Glutamatergic neuron (in vitro differentiated cells): ENCODE data around the gene CTSZ. TPM values are rescaled to one million over a fixed set of nuclear protein-coding genes. Genes with fewer than 3 reads are reported as not detected.

ENCODE experiments used
- DNase-seq: peaks from one replicate; pipeline ENCODE4 v3.0.0; 2022
- H3K27ac Mint-ChIP-seq: one replicate; pipeline ENCODE4 v1.8.0; 2020; ENCODE audit warnings: mild to moderate bottlenecking, mixed read lengths, inconsistent platforms; ENCODE audit not compliant: unreplicated experiment
- H3K27me3 Mint-ChIP-seq: one replicate; pipeline ENCODE4 v1.8.0; 2020; ENCODE audit warnings: mild to moderate bottlenecking, moderate library complexity, mixed read lengths, inconsistent platforms; ENCODE audit not compliant: unreplicated experiment
- H3K36me3 Mint-ChIP-seq: one replicate; pipeline ENCODE4 v1.8.0; 2020; ENCODE audit warnings: mild to moderate bottlenecking, mixed read lengths, inconsistent platforms; ENCODE audit not compliant: unreplicated experiment
- H3K4me1 Mint-ChIP-seq: one replicate; pipeline ENCODE4 v1.8.0; 2020; ENCODE audit warnings: mild to moderate bottlenecking, low read depth, mixed read lengths, inconsistent platforms; ENCODE audit not compliant: unreplicated experiment
- H3K4me3 Mint-ChIP-seq: one replicate; pipeline ENCODE4 v1.8.0; 2020; ENCODE audit warnings: mild to moderate bottlenecking, mixed read lengths, inconsistent platforms; ENCODE audit not compliant: unreplicated experiment
- H3K9me3 Mint-ChIP-seq: one replicate; pipeline ENCODE4 v1.8.0; 2020; ENCODE audit warnings: mild to moderate bottlenecking, moderate library complexity, mixed read lengths, inconsistent platforms; ENCODE audit not compliant: unreplicated experiment
- CTCF ChIP-seq: fragments of 200-600 bp; sonication (generic); IDR thresholded peaks from one replicate; pipeline ENCODE4 v1.5.0; 2021; ENCODE audit not compliant: partially characterized antibody, unreplicated experiment
- total RNA-seq: library from RNA; stranded (reverse); fragmentation: NEBNext Ultra II Directional; extraction: Animal tissue kit (Norgen Biotek cat#: 25700); gene quantifications from one replicate; pipeline ENCODE4 v1.2.1, GENCODE V29; 2021; ENCODE audit not compliant: unreplicated experiment

The CTSZ gene
- total RNA-seq, 1 donor from 2014 or later = 13.1 TPM

- Mint-ChIP-seq H3K27me3 (peaks cover 2% of the 10 kb centered on the region), H3K4me1 (peaks cover 17% of the 10 kb centered on the region), H3K36me3 (no peaks in the 10 kb centered on the region), H3K4me3 (peak overlapping the region; percentile 14), H3K27ac (no peak overlapping the region), H3K9me3 (peaks cover 1% of the 10 kb centered on the region)
- DNase-seq = no peak
- no peak for TF ChIP-seq CTCF
These were observed 17.9 kb downstream of the CTSZ start for GRCh38 chr20:58989196-58989595.

- Mint-ChIP-seq H3K4me1 (peaks cover 24% of the 10 kb centered on the region), H3K27ac (no peak overlapping the region), H3K27me3 (peaks cover 2% of the 10 kb centered on the region), H3K36me3 (no peaks in the 10 kb centered on the region), H3K9me3 (peaks cover 1% of the 10 kb centered on the region), H3K4me3 (no peak overlapping the region)
- no peak for TF ChIP-seq CTCF
- no peak for DNase-seq
These were observed 18.5 kb downstream of the CTSZ start for GRCh38 chr20:58988565-58988882.

GRCh38 chr20:58987790-58988564 is 19.1 kb downstream of the CTSZ start:
- H3K9me3 Mint-ChIP-seq = peaks cover 1% of the 10 kb centered on the region
- H3K4me1 Mint-ChIP-seq = peaks cover 24% of the 10 kb centered on the region
- no peak overlapping the region for H3K27ac Mint-ChIP-seq
- no peak for DNase-seq
- H3K36me3 Mint-ChIP-seq = no peaks in the 10 kb centered on the region
- H3K27me3 Mint-ChIP-seq = peaks cover 2% of the 10 kb centered on the region
- no peak for TF ChIP-seq CTCF
- no peak overlapping the region for H3K4me3 Mint-ChIP-seq

- Mint-ChIP-seq H3K27me3 (peaks cover 5% of the 10 kb centered on the region), H3K36me3 (no peaks in the 10 kb centered on the region), H3K27ac (peak overlapping the region; percentile 71), H3K4me1 (peaks cover 30% of the 10 kb centered on the region), H3K9me3 (peaks cover 1% of the 10 kb centered on the region), H3K4me3 (no peak overlapping the region)
- no peak for DNase-seq
- TF ChIP-seq CTCF = no peak
These were observed 20.0 kb downstream of the CTSZ start for GRCh38 chr20:58986968-58987517.

GRCh38 chr20:58986286-58986967 is 20.6 kb downstream of the CTSZ start:
- Mint-ChIP-seq H3K4me3 (no peak overlapping the region), H3K27me3 (peaks cover 5% of the 10 kb centered on the region), H3K27ac (no peak overlapping the region), H3K36me3 (no peaks in the 10 kb centered on the region), H3K4me1 (peaks cover 30% of the 10 kb centered on the region), H3K9me3 (peaks cover 1% of the 10 kb centered on the region)
- DNase-seq = no peak
- no peak for TF ChIP-seq CTCF
